Progenitor cell of endocrine pancreas (in vitro differentiated cells): ENCODE results near the gene C10orf105. TPM values are rescaled to one million over a fixed set of nuclear protein-coding genes. Genes with fewer than 3 reads are reported as not detected.
A peak's percentile ranks its signal among the peaks of the same experiment; 100 is the strongest.

ENCODE experiments used
- DNase-seq: peaks from one replicate; pipeline ENCODE4 v3.0.0; 2021; ENCODE audit warnings: low spot score; ENCODE audit not compliant: unreplicated experiment
- H3K27ac Mint-ChIP-seq: 2 replicates; pipeline ENCODE4 v1.8.0; 2021; ENCODE audit warnings: mild to moderate bottlenecking, moderate library complexity, mixed read lengths
- H3K27me3 Mint-ChIP-seq: 2 replicates; pipeline ENCODE4 v1.8.0; 2021; ENCODE audit warnings: mixed read lengths
- H3K36me3 Mint-ChIP-seq: 2 replicates; pipeline ENCODE4 v1.8.0; 2022; ENCODE audit warnings: mixed read lengths; ENCODE audit not compliant: insufficient read depth
- H3K4me1 Mint-ChIP-seq: 2 replicates; pipeline ENCODE4 v1.8.0; 2021; ENCODE audit warnings: low read depth, mixed read lengths
- H3K4me3 Mint-ChIP-seq: 2 replicates; pipeline ENCODE4 v1.8.0; 2021; ENCODE audit warnings: low read depth, mild to moderate bottlenecking, moderate library complexity, mixed read lengths
- H3K9me3 Mint-ChIP-seq: 2 replicates; pipeline ENCODE4 v1.8.0; 2021; ENCODE audit warnings: low read depth, mixed read lengths
- total RNA-seq: library from RNA; stranded (reverse); gene quantifications from 2 replicates; pipeline ENCODE4 v1.2.1, GENCODE V29; 2021
- TF ChIP-seq, protein P1 (sequence below): fragments of 200-600 bp; sonication (generic); IDR thresholded peaks from one replicate; pipeline ENCODE4 v1.5.0; 2021; ENCODE audit warnings: antibody characterized with exemption, mild to moderate bottlenecking; ENCODE audit not compliant: unreplicated experiment

Gene C10orf105
- total RNA-seq, 1 donor from 2014 or later: not detected

DNA sequence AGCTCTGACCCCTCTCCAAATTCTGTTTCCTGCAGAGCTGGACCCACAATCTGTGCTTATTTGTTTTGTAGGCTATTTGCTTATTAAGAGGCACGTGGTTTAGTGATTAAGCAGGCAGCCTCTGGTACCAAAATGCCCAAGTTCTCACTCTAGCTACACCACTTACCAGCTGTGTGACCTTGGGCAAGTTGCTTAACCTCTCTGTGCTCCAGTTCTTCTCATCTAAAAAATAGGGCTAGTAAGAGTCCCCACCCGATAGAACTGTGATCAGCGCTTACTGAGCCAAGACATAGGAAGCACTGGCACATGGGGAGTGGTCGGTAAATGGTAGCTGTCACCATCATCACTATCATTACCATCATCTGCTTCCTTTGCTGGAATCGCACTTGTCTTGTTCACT, 20.8 kb downstream of the C10orf105 start:
- no peaks in the 10 kb centered on the region for H3K36me3 Mint-ChIP-seq
- TF ChIP-seq, protein P1, sequence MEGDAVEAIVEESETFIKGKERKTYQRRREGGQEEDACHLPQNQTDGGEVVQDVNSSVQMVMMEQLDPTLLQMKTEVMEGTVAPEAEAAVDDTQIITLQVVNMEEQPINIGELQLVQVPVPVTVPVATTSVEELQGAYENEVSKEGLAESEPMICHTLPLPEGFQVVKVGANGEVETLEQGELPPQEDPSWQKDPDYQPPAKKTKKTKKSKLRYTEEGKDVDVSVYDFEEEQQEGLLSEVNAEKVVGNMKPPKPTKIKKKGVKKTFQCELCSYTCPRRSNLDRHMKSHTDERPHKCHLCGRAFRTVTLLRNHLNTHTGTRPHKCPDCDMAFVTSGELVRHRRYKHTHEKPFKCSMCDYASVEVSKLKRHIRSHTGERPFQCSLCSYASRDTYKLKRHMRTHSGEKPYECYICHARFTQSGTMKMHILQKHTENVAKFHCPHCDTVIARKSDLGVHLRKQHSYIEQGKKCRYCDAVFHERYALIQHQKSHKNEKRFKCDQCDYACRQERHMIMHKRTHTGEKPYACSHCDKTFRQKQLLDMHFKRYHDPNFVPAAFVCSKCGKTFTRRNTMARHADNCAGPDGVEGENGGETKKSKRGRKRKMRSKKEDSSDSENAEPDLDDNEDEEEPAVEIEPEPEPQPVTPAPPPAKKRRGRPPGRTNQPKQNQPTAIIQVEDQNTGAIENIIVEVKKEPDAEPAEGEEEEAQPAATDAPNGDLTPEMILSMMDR: no peak
- no peak overlapping the region for H3K4me3 Mint-ChIP-seq
- H3K4me1 Mint-ChIP-seq: no peaks in the 10 kb centered on the region
- H3K27ac Mint-ChIP-seq: no peak overlapping the region
- no peak for DNase-seq
- H3K27me3 Mint-ChIP-seq: peaks cover 12% of the 10 kb centered on the region
- H3K9me3 Mint-ChIP-seq: no peaks in the 10 kb centered on the region

DNA sequence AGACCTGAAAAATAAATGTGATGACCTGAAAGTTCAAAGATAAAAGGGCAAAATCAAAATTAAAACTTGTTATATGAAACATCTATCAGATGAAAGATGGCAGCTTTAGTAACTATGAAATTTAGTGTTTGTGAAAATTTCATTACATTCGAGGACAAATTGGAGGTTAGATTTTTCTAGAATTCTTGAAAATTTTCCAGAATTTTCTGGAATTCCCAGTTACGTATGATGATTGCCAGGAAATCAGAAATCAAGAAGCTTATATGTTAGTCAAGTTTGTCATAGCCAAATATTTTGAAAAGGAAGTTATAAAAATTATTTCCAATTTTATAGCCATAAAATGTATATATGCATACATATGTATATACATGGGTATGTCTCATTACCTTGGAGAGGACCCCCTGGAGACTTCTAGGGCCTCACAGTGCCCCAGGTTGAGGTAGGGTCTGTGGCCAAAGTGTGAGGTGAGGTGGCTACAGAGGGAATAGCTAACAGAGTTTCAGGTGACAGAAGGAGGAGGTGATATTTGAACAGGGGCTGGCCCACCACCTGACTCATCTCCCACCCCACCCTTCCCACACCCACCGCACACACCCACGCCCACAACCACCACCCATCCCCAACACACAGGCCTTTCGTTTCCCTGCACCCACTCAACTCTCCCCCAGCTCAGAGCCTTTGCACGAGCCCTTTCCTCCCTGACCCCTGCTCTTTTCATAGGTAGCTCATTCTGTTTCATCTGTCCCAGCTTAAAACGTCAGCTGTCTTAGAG, 21.5 kb downstream of the C10orf105 start:
- H3K27me3 Mint-ChIP-seq: peaks cover 13% of the 10 kb centered on the region
- H3K4me1 Mint-ChIP-seq: no peaks in the 10 kb centered on the region
- no peak for DNase-seq
- H3K9me3 Mint-ChIP-seq: no peaks in the 10 kb centered on the region
- TF ChIP-seq, protein P1: no peak
- H3K27ac Mint-ChIP-seq: no peak overlapping the region
- no peak overlapping the region for H3K4me3 Mint-ChIP-seq
- no peaks in the 10 kb centered on the region for H3K36me3 Mint-ChIP-seq

DNA sequence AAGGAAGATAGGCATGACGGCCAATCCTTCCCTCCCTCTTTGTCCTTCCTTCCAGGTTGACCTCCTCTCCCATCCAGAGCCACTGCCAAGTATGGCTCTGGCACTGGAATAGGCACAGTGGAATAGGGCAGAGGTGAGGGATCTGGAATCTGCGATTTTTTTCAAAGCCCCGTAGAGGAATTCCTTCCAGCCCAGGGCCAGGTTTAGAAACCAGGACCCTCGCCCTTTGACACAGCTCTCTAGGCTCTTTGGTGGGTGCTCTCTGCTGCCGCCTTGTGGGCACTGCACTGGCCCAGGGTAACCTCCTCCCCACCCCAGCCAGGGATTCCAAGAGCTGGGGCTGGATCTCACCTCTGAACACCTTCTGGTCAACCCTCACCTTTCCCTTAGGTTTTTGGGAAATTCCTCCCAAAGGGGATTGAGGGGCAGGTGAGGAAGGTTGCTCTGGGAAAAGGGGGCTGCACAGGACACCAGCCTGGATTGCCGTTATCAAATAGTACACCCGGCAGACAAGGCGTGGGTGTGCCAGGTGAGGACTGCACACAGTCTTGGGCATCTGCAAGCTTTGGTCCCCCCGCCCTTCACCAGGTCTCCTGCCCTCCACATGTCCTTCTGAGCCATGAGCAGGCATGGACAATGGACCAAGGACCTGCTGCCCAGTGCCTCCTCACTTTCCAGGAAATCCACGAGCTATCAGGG, 22.8 kb downstream of the C10orf105 start:
- H3K9me3 Mint-ChIP-seq: no peaks in the 10 kb centered on the region
- TF ChIP-seq, protein P1: peak; percentile 86

DNA sequence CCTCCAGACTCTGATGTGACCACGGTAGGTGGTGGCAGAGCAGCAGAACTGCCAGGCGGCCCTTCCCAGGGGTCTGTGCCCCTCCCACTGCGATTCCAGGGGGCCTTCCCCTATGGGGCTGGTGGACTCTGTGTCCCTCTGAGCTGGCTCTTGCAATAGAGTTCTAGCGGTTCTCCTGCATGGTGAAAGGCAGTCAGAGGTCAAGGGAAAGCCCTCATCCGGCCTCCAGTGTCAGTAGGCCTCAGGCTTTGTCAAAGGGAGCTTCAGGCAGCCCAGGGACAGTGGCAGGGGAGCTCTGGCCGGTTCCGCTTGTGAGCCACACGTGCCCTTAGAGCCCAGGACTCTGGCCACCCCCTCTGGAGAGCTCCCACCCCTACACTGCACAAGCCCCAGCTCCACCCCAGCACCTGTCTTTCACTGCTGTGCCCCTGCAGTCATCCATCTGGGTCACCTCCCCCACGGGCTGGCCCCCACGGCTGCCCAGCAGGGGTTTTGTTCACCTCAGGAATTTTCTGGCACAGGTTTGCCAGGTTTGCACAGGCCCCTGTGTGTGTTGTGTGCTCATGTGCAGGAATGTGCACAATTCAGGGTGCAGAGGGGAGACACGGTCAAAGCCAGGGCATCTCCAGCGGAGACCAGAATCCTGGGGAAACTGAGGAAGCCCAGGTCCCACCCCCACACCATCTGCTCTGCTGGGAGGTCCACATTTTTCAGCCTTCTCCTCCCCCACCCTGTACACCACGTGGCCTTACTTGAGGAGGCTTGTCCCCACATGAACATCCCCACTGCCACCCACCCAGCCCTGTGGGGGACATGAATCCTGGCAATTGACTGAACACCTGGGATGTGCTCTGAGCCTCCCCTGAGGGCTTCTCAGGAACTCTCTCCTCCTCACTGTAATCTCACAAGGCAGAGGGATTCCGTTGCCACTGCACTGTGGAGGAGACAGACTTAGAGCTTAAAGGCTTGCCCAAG, 23.8 kb downstream of the C10orf105 start:
- no peak overlapping the region for H3K27ac Mint-ChIP-seq
- TF ChIP-seq, protein P1: no peak
- no peaks in the 10 kb centered on the region for H3K9me3 Mint-ChIP-seq

More for the DNA sequence above, 22.8 kb downstream of the C10orf105 start:
- H3K27ac Mint-ChIP-seq: no peak overlapping the region
- peak; percentile 63 for DNase-seq
- H3K27me3 Mint-ChIP-seq: peaks cover 8% of the 10 kb centered on the region
- H3K4me3 Mint-ChIP-seq: no peak overlapping the region
- H3K4me1 Mint-ChIP-seq: no peaks in the 10 kb centered on the region
- no peaks in the 10 kb centered on the region for H3K36me3 Mint-ChIP-seq

DNA sequence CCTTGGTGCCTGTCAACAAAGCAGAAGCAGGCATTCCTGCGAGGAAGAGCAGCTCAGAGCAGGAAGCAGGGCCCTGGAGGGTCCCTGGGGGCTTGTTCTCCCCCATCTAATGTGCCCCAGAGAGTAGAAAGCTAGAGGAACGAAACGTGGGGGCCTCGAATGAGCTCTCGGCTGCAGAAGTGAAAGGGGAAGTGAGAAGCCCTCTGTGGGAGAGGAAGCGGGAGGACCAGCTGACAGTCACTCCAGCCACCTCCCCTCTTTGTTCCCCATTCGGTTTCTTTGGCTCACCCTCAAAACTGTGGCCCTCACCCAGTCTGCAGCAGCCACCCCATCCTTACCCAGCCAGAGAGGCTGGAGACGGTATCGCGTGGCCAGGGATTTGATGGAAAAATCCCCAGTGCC, 25.0 kb downstream of the C10orf105 start:
- peaks cover 14% of the 10 kb centered on the region for H3K27me3 Mint-ChIP-seq
- H3K4me3 Mint-ChIP-seq: no peak overlapping the region
- no peak overlapping the region for H3K27ac Mint-ChIP-seq
- no peaks in the 10 kb centered on the region for H3K36me3 Mint-ChIP-seq
- no peaks in the 10 kb centered on the region for H3K4me1 Mint-ChIP-seq
- H3K9me3 Mint-ChIP-seq: no peaks in the 10 kb centered on the region
- no peak for DNase-seq
- TF ChIP-seq, protein P1: no peak

More for the DNA sequence above, 23.8 kb downstream of the C10orf105 start:
- Mint-ChIP-seq H3K27me3 (peaks cover 12% of the 10 kb centered on the region), H3K4me1 (no peaks in the 10 kb centered on the region), H3K36me3 (no peaks in the 10 kb centered on the region), H3K4me3 (no peak overlapping the region)
- DNase-seq: no peak
